OCI-LY1 (cell line): Measurements from ENCODE around the gene IQCB1.
A peak's percentile ranks its signal among the peaks of the same experiment; 100 is the strongest.

ENCODE experiments used
- H2AFZ ChIP-seq: fragments of 200-600 bp; sonication (generic), shearing (Covaris generic); 2 replicates; pipeline ENCODE4 v1.6.0; 2014; ENCODE audit warnings: antibody characterized with exemption, mild to moderate bottlenecking, low read length
- H3F3A ChIP-seq: fragments of 200-600 bp; sonication (generic), shearing (Covaris generic); 2 replicates; pipeline ENCODE4 v1.6.0; 2014; ENCODE audit warnings: mild to moderate bottlenecking, antibody characterized with exemption, low read length, moderate library complexity; ENCODE audit not compliant: insufficient read depth
- H3K27ac ChIP-seq: fragments of 200-600 bp; sonication (generic); 2 replicates; pipeline ENCODE4 v1.5.1; 2014; ENCODE audit warnings: low read length, mixed run types, mild to moderate bottlenecking, low read depth; ENCODE audit not compliant: poor library complexity, severe bottlenecking
- H3K27me3 ChIP-seq: fragments of 200-600 bp; sonication (generic); 2 replicates; pipeline ENCODE4 v1.6.0; 2014; ENCODE audit warnings: antibody characterized with exemption, mild to moderate bottlenecking, low read length, moderate library complexity; ENCODE audit not compliant: insufficient read depth
- H3K36me3 ChIP-seq: fragments of 200-600 bp; sonication (generic); 2 replicates; pipeline ENCODE4 v1.6.1; 2014; ENCODE audit warnings: mild to moderate bottlenecking, antibody characterized with exemption, low read length, moderate library complexity, mixed read lengths; ENCODE audit not compliant: insufficient read depth
- H3K4me1 ChIP-seq: fragments of 200-600 bp; sonication (generic); 2 replicates; pipeline ENCODE4 v1.5.1; 2014; ENCODE audit warnings: mild to moderate bottlenecking, low read length, moderate library complexity; ENCODE audit not compliant: insufficient read depth, severe bottlenecking
- H3K4me2 ChIP-seq: fragments of 200-600 bp; sonication (generic), shearing (Covaris generic); 2 replicates; pipeline ENCODE4 v1.6.1; 2014; ENCODE audit warnings: low read length
- H3K4me3 ChIP-seq: fragments of 200-600 bp; sonication (generic); 2 replicates; pipeline ENCODE4 v1.5.1; 2014; ENCODE audit warnings: low read length, low read depth, mild to moderate bottlenecking, mixed read lengths; ENCODE audit not compliant: poor library complexity, severe bottlenecking
- H3K79me2 ChIP-seq: fragments of 200-600 bp; shearing (Covaris generic); 2 replicates; pipeline ENCODE4 v1.6.1; 2016; ENCODE audit warnings: mixed run types, low read length, mixed read lengths; ENCODE audit not compliant: insufficient read depth
- H3K9ac ChIP-seq: fragments of 200-600 bp; sonication (generic), shearing (Covaris generic); 2 replicates; pipeline ENCODE4 v1.6.1; 2014; ENCODE audit warnings: mild to moderate bottlenecking, low read length, mixed read lengths
- H3K9me2 ChIP-seq: fragments of 200-600 bp; sonication (generic), shearing (Covaris generic); 2 replicates; pipeline ENCODE4 v1.6.1; 2014; ENCODE audit warnings: low read depth, mild to moderate bottlenecking, low read length, mixed read lengths
- H3K9me3 ChIP-seq: fragments of 200-600 bp; shearing (Covaris generic); 2 replicates; pipeline ENCODE4 v1.6.1; 2014; ENCODE audit warnings: low read length, mixed read lengths
- H4K20me1 ChIP-seq: fragments of 200-600 bp; sonication (generic), shearing (Covaris generic); 2 replicates; pipeline ENCODE4 v1.6.0; 2016; ENCODE audit warnings: mild to moderate bottlenecking, low read length; ENCODE audit not compliant: insufficient read depth
- CTCF ChIP-seq: fragments of 200-600 bp; sonication (generic), shearing (Covaris generic); IDR thresholded peaks from 2 replicates; pipeline ENCODE4 v1.5.1; 2017; ENCODE audit warnings: mild to moderate bottlenecking, antibody characterized with exemption, low read length, moderate library complexity, mixed read lengths
- EZH2 ChIP-seq: fragments of 200-600 bp; sonication (generic), shearing (Covaris generic); IDR thresholded peaks from 2 replicates; pipeline ENCODE4 v1.8.0; 2017; ENCODE audit warnings: borderline replicate concordance, mixed run types, mild to moderate bottlenecking, antibody characterized with exemption, low read length, moderate library complexity, mixed read lengths

Gene IQCB1

DNA sequence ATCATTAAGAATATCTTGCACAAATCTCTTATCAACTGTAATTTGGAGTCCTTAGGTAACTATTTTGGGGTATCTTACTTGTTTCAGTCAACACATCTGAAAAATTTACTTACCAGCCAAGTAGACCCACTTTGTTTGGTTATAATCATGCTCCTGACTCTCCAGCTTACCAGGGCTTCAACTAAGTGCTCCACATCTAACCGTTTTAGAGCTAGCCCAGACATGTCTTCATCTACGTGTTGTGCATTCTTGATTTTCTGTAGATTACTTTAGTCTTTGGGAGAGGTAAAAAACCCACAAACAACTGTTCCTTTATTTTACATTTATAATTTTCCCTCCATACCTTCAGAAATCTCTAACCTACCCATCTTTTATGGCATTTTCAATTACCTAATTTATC, 17.4 kb upstream of the IQCB1 start:
- H3K27me3 ChIP-seq = no peaks in the 10 kb centered on the region
- no peaks in the 10 kb centered on the region for H3F3A ChIP-seq
- H3K9me2 ChIP-seq = no peaks in the 10 kb centered on the region
- H3K36me3 ChIP-seq = peaks cover 30% of the 10 kb centered on the region
- H3K9me3 ChIP-seq = no peaks in the 10 kb centered on the region
- no peak overlapping the region for H3K4me2 ChIP-seq
- peaks cover 15% of the 10 kb centered on the region for H3K79me2 ChIP-seq
- no peaks in the 10 kb centered on the region for H4K20me1 ChIP-seq
- H3K27ac ChIP-seq = peak overlapping the region; percentile 38
- H3K4me1 ChIP-seq = no peaks in the 10 kb centered on the region
- TF ChIP-seq EZH2 (no peak), CTCF (peak; percentile 4; the same call in 1 of the 2 replicates)
- H2AFZ ChIP-seq = no peak overlapping the region
- no peak overlapping the region for H3K4me3 ChIP-seq
- no peak overlapping the region for H3K9ac ChIP-seq

GRCh38 chr3:121844892-121845291, 10.0 kb upstream of the IQCB1 start:
- H3K9me3 ChIP-seq = no peaks in the 10 kb centered on the region
- no peak overlapping the region for H3K4me2 ChIP-seq
- H2AFZ ChIP-seq = no peak overlapping the region
- peaks cover 25% of the 10 kb centered on the region for H3K79me2 ChIP-seq
- TF ChIP-seq CTCF (no peak), EZH2 (no peak)
- H3K9ac ChIP-seq = no peak overlapping the region
- no peaks in the 10 kb centered on the region for H3K9me2 ChIP-seq
- no peaks in the 10 kb centered on the region for H4K20me1 ChIP-seq
- H3K36me3 ChIP-seq = peaks cover 41% of the 10 kb centered on the region; the same call in 1 of the 2 replicates
- H3F3A ChIP-seq = no peaks in the 10 kb centered on the region
- H3K27me3 ChIP-seq = no peaks in the 10 kb centered on the region
- H3K4me1 ChIP-seq = no peaks in the 10 kb centered on the region
- no peak overlapping the region for H3K4me3 ChIP-seq
- H3K27ac ChIP-seq = no peak overlapping the region

GRCh38 chr3:121839962-121840361, 5.1 kb upstream of the IQCB1 start:
- Histone ChIP-seq H3K4me2 (no peak overlapping the region), H2AFZ (no peak overlapping the region), H3K36me3 (peaks cover 33% of the 10 kb centered on the region), H4K20me1 (no peaks in the 10 kb centered on the region), H3K4me1 (peaks cover 19% of the 10 kb centered on the region), H3K9me2 (no peaks in the 10 kb centered on the region), H3K79me2 (peaks cover 55% of the 10 kb centered on the region), H3K9ac (no peak overlapping the region), H3K9me3 (no peaks in the 10 kb centered on the region), H3F3A (no peaks in the 10 kb centered on the region), H3K27ac (no peak overlapping the region), H3K4me3 (no peak overlapping the region), H3K27me3 (no peaks in the 10 kb centered on the region)
- no peak for TF ChIP-seq CTCF
- TF ChIP-seq EZH2 = no peak
